NCI-H1436 treated with DMSO at 0.1 percent for 48 hours (cell line): Measurements from ENCODE around the gene CLDND1.

Source experiments
- DNase-seq: peaks from one replicate; lab custom pipeline; 2025; lab: John Stamatoyannopoulos, UW

Gene CLDND1

DNA sequence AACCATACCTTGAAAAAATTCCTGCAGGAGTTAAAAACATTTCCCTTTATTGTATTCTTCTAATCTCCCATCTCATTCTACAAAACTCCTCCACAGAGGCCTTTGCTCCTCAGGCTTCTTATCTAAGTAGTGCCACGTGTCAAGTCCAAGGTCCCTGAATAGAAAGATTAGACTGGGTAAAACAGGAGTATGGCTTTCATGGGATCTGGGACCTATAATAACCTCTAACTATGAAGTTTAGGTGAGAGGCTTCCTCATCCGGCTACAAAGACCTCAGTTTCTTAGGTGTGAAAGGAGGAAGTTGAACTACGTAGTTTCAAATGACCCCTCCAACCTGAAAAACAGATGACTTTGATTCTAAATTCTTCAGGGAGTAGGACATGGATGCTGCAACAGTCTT lies 29.1 kb upstream of the CLDND1 start:
- DNase-seq, result no peak

DNA sequence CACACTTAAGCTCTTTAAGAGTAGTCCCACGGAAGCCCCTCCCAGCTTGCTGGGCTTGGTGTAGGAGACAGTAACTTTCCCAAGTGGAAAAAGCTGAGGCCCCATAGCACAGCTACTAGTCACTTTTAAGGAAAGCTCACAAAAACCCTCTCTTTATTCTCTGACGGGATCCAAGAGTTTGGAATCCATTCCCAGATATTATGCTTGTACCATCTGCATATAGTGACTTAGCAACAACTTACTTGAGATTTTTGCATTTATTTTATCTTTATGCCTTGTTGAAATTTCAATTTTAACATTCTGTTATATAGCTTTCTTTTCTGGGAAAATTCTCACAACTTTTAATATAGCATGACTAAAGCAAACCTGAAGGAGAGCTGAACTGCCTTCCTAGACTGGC lies 28.5 kb upstream of the CLDND1 start:
- no peak for DNase-seq

DNA sequence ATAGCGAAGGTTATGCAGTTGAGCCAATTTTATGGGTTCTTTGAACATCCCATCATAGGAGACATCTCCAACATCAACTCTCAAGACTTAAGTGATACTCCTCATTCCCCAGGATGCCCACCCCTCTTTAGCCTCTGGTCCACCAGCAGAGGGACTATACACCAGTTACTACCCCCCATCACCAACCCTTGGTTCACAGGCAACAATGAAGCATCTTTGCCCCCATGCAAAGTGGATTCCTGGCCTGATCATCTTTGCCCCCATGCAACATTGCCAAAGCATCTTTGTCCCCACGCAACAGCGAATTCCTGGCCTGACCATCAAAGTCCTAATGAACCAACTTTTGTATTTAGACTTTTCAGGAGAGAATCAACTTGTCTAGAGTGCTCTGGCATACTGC lies 28.1 kb upstream of the CLDND1 start:
- DNase-seq, result no peak

DNA sequence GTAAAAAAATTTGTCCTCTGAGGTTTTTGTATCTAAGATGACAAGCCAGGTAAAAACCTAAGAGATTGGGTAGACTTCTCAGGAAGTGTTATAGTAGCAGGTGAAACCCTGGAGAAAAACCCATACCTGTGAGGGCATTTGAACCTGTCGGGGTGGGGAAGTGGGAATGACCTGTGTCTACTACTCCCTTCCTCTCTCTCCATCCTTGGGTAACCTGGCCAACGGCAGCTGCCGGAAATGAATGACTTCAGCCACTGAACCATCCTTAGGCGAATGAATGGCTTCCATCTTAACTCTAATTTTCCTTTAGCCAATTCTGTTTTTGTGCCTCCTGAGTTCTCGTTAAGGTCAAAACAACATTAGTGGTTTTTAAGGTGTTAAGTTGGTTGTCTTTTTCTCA lies 25.8 kb upstream of the CLDND1 start:
- DNase-seq, result no peak

DNA sequence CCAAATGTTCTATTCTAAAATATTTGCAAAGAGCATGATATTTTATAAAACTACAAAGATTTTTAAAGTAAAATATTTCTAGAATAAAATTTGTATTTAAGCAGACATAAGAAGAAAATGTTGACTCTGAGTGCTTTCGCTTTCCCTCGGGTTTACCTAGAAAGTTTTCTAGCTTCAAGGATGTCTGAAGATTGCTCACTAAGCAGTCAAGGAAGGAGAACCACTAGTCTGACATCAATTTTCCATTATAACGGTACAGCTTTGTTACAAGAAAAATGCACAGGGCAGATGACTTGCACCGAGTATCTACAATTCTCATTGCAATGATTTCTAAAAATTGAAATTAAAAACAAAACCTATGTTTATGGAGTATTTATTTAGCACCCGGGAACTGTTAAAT lies 23.2 kb upstream of the CLDND1 start:
- no peak for DNase-seq

DNA sequence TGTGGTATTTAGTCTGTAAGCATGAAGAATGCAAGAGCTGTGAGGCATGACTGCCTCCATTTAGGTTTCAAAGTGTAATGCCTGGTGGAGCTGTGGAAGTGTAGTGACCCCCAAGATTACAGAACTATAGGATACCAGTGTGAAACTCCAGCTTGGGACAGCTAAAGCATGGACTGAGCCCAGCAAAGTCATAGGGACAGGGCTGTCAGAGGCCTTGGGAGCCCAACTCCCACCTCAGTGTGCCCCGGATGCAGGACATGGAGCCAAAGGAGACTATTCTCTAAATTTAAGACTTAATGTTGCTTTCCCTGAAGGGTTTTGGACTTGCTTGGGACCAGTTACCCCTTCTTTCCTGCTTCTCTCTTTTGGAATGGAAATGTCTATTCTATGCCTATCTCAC lies 19.9 kb upstream of the CLDND1 start:
- no peak for DNase-seq

DNA sequence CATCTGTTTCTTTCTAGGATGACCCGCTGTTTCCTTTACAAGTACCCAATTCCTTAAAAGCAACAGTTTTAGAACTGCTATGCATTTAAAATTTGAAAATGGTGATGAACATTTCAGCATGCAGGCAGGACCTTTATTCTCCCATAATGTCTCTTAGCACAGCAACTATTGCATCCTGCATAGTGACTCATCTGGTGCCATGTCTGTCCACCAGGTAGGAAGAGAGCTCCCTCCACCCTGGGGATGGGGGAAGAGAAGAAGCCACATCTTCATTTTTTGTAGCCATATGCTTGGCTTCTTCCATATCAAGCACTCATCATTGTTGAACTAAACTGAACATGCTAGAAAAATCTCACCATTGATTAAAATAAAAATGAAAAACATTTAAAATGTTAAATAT lies 19.0 kb upstream of the CLDND1 start:
- no peak for DNase-seq

DNA sequence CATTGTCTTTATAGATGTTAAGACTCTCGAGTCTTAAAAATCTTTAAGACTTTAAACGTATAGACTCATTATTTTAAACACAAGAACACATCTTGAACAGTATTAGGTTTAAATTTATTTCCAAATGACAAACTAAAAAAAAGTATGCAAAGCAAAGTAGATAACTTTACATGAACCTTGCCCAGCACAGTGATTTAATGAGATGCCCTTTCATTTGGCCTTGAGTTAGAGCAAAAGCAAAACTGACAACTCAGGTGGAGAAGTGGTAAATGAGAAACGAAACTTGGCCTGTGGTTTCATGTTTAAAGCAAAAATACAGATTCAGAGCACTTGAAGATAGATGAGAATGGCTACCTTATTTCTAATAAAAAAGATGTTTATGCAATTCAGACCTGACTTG lies 17.6 kb upstream of the CLDND1 start:
- DNase-seq, result no peak

DNA sequence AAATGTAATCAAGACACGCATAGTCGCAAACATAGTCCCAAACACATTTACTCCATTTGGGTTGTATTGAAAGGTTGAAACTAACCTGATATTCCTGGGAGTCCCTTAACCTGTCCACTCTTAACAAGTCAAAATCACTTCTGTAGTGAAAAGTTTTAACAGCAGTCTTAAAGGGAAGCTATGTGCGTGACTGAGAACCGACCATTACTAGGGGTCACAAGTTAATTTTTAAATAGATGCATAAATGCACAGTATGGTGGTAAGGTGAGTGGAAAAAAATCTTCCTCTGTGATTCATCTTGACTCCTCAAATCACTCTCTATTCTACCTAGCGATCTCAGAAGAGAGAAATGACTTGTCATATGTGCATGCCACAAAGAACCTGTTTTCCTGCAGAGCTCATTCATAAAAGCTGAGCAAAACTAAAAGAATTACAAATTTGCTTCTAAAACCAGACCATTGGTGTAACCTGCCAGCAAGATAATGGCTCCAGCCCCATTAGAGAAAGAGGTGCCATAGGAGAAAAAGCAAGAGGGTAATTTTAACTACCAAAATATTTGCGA lies 13.8 kb upstream of the CLDND1 start:
- no peak for DNase-seq

DNA sequence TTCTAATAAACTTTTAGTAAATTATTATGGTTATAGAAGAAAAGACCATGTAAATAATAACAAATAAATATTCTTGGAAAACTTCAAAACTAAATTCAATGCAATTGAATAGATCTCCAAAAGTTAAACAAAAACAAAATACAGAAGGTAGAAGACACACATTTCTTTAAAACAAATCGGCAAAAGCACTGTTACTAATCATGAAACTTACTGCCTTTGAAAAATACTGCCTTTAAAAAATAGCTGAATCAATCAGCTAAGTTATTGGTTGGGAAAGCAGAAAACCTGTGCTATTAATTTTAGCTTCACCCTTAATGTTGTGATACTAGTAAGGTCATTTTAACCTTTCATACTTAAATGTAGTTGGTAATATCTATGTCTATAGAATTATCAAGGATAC lies 12.0 kb upstream of the CLDND1 start:
- DNase-seq, result no peak

DNA sequence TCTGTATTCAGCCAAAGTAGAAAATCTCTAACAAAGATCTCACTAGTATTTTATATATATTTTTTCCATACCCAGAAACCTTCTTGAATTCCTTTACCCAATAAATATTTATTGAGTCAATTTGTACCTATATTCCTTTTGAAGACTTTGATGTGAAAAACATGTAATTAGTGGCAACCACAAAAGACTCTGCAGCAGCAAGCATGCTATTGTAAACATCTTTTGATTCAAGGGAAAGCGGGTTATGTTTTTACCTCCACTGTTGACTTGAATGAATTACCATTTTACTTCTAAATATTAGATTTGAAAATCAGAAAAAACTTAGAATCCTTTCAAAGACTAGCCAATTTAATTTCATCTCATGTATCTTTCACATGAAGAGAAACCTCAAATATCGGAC lies 11.5 kb upstream of the CLDND1 start:
- no peak for DNase-seq

DNA sequence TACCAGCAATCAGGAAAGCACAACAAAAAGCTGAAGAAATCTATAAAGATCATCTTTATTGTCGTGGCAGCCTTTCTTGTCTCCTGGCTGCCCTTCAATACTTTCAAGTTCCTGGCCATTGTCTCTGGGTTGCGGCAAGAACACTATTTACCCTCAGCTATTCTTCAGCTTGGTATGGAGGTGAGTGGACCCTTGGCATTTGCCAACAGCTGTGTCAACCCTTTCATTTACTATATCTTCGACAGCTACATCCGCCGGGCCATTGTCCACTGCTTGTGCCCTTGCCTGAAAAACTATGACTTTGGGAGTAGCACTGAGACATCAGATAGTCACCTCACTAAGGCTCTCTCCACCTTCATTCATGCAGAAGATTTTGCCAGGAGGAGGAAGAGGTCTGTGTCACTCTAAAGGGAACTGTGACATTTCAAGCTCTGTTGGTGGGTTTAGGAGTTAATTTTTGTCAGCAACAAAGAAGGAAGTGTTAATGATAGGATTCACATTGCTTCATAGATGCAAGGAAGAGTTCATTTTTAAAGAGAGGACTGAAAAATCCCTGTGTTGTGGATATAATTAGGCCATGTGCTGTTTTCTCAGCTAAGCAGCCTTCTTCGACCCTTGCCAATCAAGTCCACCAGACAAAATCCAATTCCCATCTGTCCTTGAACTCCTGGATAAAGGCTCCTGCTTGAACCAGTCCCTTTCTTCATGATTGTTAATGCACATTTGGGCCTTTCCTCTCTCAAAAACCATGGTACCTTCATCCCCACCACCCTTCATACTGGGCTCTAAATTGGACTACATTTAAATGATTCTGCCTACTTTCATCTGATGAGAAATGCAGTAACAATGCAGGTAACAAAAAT lies 10.2 kb upstream of the CLDND1 start:
- DNase-seq, result no peak

DNA sequence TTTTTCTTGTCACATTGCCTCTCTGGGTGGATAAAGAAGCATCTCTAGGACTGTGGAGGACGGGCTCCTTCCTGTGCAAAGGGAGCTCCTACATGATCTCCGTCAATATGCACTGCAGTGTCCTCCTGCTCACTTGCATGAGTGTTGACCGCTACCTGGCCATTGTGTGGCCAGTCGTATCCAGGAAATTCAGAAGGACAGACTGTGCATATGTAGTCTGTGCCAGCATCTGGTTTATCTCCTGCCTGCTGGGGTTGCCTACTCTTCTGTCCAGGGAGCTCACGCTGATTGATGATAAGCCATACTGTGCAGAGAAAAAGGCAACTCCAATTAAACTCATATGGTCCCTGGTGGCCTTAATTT lies 9.6 kb upstream of the CLDND1 start:
- DNase-seq, result no peak

DNA sequence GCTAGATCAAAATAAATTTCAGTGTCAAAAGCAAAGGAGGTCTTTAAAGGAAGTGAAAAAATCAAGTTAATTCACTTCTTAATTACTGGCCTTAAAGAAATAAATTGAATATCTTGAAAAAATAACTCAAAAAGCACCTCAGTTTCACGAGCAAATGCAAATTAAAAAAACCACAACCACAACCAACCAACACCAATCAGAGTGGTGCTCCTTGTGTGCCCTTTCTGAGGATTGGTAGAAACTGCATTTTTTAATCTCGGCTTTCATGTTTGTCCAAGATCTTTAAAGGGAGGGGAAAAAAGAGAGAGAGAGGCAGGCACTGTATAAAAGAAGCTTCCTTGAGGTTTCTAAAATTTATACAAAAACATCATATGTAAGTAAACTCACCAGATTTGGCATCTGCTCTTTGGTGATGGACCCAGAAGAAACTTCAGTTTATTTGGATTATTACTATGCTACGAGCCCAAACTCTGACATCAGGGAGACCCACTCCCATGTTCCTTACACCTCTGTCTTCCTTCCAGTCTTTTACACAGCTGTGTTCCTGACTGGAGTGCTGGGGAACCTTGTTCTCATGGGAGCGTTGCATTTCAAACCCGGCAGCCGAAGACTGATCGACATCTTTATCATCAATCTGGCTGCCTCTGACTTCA lies 9.0 kb upstream of the CLDND1 start, which contains the start of gene GPR15:
Gene GPR15 (plus strand): TSS at position 357 of the 653 bp plus-strand sequence. CDS start 56 bp downstream, at position 413.
- no peak for DNase-seq

DNA sequence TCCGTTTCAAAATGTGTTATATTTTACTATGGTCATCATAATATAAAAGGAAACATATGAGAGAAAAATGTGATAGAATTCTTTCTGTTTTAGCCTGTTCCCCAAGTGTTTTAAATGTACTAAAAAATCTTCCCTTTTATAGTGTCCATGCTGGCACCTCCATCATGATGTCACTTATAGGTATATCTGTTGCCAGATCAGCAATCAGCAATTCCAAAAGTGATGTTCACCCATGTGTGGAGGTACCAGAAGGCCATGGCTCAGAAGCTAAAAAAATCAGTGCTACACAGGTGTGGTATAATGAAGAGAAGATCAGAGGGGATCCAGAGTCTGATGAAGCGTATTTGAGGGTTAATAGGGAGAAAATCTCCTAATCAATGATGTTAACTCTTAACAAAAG lies 8.0 kb upstream of the CLDND1 start:
- DNase-seq, result no peak

DNA sequence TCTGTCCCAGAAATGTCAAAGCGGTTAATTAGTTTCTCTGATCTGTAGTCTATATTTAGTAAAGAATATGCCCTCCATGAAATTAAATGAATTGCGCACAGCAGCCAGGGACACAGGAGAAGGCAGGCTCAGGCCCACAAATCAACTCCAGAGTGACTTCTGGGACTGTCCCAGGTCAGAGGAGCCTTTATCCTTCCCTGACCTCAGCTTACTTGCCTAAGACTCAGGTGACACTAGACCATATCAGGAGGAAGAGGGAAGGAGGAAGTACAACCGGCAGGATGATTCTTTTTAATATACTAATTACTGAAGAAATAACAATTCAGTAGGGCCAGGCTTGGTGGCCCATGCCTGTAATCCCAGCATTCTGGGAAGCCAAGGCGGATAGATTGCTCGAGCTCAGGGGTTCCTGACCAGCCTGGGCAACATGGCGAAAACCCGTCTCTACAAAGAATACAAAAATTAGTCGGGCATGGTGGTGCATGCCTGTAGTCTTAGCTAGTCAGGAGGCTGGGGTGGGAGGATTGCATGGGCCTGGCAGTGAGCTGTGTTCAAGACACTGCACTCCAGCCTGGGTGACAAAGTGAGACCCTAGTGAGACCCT lies 7.3 kb upstream of the CLDND1 start:
- DNase-seq, result no peak

DNA sequence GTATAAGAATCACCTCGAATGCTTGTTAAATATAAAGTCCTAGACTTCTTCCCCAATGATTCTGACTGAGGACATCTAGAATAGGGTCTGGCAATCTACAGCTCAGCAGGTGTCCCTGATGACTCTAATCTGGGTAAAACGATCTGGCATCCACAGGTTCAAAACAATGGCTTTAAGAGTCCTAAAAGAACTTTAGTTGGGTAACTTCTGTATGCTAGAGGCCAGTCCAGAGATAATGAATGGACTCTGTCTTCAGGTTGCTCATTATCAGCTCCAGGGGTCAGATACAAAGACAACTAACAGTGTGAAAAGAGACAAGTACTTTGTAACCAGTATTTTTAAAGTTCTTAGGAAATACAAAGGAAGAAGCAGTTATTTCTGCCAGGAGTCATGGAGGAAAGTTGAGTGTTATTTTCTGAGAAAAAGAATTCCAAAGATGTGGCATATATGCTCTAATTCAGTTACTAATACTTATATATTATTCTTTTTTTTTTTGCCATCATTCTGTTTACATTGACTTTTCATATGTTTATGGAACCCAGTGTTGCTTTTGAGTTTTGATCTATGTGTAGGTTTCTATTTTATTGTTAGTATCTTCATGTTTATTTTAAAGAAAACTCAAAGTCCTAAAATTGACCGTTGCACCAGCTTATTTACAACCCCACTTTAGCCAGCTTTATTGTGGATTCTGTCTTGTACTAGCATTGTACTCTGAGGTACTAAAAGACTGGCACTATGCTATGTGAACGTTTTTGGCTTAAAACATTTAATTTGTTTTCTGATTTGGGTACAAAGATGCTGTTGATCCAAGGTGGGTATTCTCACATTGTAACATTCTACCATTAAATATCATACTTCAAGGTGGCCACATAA lies 6.0 kb upstream of the CLDND1 start:
- no peak for DNase-seq

DNA sequence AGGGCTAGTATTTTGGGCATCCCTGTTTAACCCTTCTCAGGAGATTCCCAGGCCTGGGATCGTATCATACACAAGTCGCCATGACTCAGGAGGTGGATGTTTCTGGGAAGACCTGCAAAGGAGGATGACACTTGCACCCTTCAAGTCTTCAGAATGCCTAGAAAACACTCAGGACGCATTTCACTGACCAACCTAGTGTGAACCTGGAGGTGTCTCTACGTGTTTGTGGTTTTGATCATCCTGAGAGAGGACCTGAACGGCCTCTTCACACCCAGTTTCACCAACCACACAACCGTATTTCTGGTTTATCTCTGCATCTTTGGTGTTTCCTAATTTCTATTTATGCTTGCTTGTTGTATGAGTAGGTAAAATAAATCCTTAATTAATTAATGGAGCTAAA lies 2.8 kb upstream of the CLDND1 start:
- no peak for DNase-seq

DNA sequence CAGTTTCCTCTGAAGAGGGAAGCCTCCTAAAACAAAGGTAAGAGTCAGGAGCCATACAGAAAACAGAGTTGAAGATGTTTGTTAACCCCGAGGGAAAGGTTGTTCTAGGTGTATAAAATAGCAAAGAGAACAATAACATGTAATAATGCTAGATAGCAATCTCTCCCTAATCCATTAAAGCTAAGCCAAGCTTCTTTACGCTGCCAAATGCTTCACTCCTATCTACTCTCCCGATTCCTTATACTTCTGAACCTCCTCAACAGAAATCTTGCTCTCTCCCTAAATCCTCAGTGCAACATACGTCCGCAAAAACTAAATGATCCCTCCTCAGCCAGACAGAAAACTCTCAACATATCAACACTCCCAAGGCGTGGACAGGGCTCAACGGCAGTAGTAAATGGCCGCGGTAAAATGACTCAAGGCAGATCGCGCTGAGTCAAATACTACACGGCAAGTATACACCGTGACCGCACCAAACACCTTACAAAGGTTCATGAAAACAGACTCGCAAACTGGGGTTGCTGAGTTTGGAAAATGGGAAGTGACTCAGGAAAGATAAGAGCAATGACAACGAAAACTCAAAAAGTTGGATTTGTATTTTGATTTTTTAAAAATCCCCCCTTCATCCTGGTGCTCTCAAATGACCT lies 682 bp downstream of the CLDND1 start:
- DNase-seq, result no peak

DNA sequence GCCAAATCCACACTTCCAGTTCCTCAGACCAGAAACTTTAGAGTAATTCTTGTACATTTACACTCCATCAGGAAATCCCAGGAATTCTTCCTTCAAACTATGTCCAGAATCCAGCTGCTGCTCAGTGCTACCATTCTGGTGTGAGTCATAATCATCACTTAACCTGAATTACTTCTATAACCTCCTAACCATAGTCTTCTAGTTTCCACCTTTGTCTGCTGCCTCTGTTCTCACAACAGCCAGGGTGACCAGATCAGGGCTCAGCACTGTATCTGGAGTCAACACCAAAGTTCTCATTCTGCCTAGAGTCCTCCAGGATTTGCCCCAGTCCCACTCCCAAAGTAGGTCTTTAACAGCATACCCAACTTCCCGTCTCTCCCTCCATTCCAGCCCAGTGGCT lies 3.4 kb downstream of the CLDND1 start:
- no peak for DNase-seq

DNA sequence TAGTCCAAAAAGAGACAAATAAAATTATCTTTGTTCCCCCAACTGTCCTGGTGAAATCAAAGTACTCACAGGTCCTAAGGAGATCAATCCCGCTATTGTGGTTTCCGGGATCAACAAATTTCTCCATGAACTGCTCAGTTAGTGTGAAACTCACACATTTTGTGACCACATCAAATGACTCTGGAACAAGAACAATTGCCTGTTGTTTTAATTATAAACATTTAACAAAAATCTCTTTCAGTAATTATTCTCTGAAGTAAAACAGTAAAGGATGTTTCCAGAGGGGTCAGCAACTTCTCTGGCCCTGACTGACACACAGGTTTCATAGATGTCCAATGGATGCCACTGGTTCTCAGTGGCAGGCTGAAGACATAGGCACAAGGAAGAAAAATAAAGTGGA lies 3.9 kb downstream of the CLDND1 start:
- DNase-seq, result no peak

DNA sequence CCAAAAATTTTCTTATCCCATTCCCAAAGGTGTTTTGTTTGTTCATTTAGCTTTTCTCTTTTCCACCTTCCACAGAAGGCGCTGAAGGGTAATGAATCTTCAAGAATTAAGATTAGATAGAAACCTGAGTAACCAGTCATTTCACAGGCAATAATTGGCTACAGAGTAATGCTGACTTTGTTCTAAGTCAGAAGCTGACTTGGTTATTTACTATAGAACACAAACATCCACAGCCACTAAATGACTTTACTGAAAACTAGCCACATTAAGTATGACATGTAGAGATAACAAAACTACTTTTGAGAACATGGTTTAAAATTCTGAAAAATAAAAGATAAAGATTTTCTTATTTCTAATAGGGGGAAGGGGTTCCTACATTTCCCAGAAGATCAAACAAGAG lies 7.8 kb downstream of the CLDND1 start:
- no peak for DNase-seq
